VCaP (cell line): ENCODE measurements around the gene TMEM171.
A peak's percentile ranks its signal among the peaks of the same experiment; 100 is the strongest.

ENCODE experiments used
- H3K27ac ChIP-seq: fragments of 450-650 bp; 2 replicates; pipeline ENCODE4 v1.5.1; 2017
- CTCF ChIP-seq: fragments of 450-650 bp; conservative IDR thresholded peaks from 2 replicates; pipeline ENCODE4 v1.5.1; 2017; ENCODE audit warnings: mild to moderate bottlenecking, moderate library complexity

TMEM171 gene

GRCh38 chr5:73120222-73121118, at the start of gene TMEM171:
TMEM171 (plus strand) TSS chr5:73120575; CDS start chr5:73123374, 2,799 bp downstream.
- peak within 1 kb of the TSS; percentile 25; the same call in 1 of the 2 replicates for H3K27ac ChIP-seq
- TF ChIP-seq CTCF, result no peak

- no peak for TF ChIP-seq CTCF
- H3K27ac ChIP-seq, result no peak overlapping the region
Measured at GRCh38 chr5:73081093-73081492, 39.3 kb upstream of the TMEM171 start.

GRCh38 chr5:73088026-73088425, 32.3 kb upstream of the TMEM171 start:
- TF ChIP-seq CTCF, result no peak
- no peak overlapping the region for H3K27ac ChIP-seq

- H3K27ac ChIP-seq, result no peak overlapping the region
- TF ChIP-seq CTCF, result no peak
Measured at GRCh38 chr5:73093943-73094342, 26.4 kb upstream of the TMEM171 start.

GRCh38 chr5:73094415-73094814, 26.0 kb upstream of the TMEM171 start:
- TF ChIP-seq CTCF, result no peak
- no peak overlapping the region for H3K27ac ChIP-seq

- no peak for TF ChIP-seq CTCF
- no peak overlapping the region for H3K27ac ChIP-seq
Measured at GRCh38 chr5:73095564-73096238, 24.7 kb upstream of the TMEM171 start.

GRCh38 chr5:73096239-73096575, 24.2 kb upstream of the TMEM171 start:
- TF ChIP-seq CTCF, result no peak

More at GRCh38 chr5:73096239-73096575, 24.2 kb upstream of the TMEM171 start:
- H3K27ac ChIP-seq, result no peak overlapping the region
